Hair follicular keratinocyte (primary cell): ENCODE data around the gene WDR73. TPM values are rescaled to one million over a fixed set of nuclear protein-coding genes. Genes with fewer than 3 reads are reported as not detected.

Experiments
- total RNA-seq: library from RNA; depleted of rRNA; stranded (reverse); fragments of >200 nt; gene quantifications from 2 replicates; pipeline ENCODE4 v1.2.3, GENCODE V29; 2015

Gene WDR73
- 12.9 and 15.9 TPM in 2 replicates for total RNA-seq

GRCh38 chr15:84653910-84654688 lies at the start of gene WDR73:
Gene WDR73, minus strand, starts transcription at chr15:84654283. Its CDS starts 9 bp downstream, at chr15:84654274.

GRCh38 chr15:84658080-84658787 lies 4.2 kb upstream of the WDR73 start, which contains the start of gene NMB:
Gene NMB, minus strand, starts transcription at chr15:84658199. Its CDS starts 47 bp downstream, at chr15:84658152.

GRCh38 chr15:84600687-84601554 lies 53.2 kb downstream of the WDR73 start, which contains the start of gene ZSCAN2:
Gene ZSCAN2, plus strand, starts transcription at chr15:84601009. Its CDS starts 2,919 bp downstream, at chr15:84603928.

Other genes with a start within 250 kb of the WDR73 start
- gene ZSCAN2, start 53.3 kb downstream of the WDR73 start, total RNA-seq: 2.5 and 3.7 TPM in 2 replicates
- 9.1 and 10.2 TPM in 2 replicates for gene NMB, start 3.9 kb upstream of the WDR73 start, total RNA-seq
- gene SEC11A, start 61.9 kb upstream of the WDR73 start, total RNA-seq: 138 and 159 TPM in 2 replicates
- gene ZNF592, start 94.3 kb upstream of the WDR73 start, total RNA-seq: 5.0 and 7.5 TPM in 2 replicates
- gene ALPK3, start 163.1 kb upstream of the WDR73 start, total RNA-seq: 0.08 TPM in 1 of 2 replicates, not detected in the other
- gene SLC28A1, start 230.4 kb upstream of the WDR73 start, total RNA-seq: not detected in 2 replicates